ENCODE data around the gene SNAPIN.
A peak's percentile ranks its signal among the peaks of the same experiment; 100 is the strongest.

SNAPIN gene

GRCh38 chr1:153652805-153653500 lies 5.5 kb upstream of the SNAPIN start:
- Histone ChIP-seq H3K4me3 (ENCODE audit: low read length, poor library complexity, severe bottlenecking) (no peak overlapping the region), H3K36me3 (ENCODE audit: insufficient read depth, low read length) (no peaks in the 10 kb centered on the region), H3K9me3 (ENCODE audit: insufficient read depth, low read depth, low read length) (no peaks in the 10 kb centered on the region), H2AFZ (ENCODE audit: low read length) (no peak overlapping the region), H3K27me3 (ENCODE audit: insufficient read depth, low read length, poor library complexity, severe bottlenecking) (no peaks in the 10 kb centered on the region), H3K4me2 (ENCODE audit: low read depth, low read length, poor library complexity, severe bottlenecking) (no peak overlapping the region), H3F3A (ENCODE audit: low read depth) (no peaks in the 10 kb centered on the region), H3K4me1 (ENCODE audit: insufficient read depth, low read length, poor library complexity, severe bottlenecking) (peaks cover 4% of the 10 kb centered on the region), H3K9me2 (replicated peaks; ENCODE audit: low read depth, low read length) (no peaks in the 10 kb centered on the region), H3K9ac (ENCODE audit: low read depth, low read length, poor library complexity, severe bottlenecking) (no peak overlapping the region), H3K79me2 (ENCODE audit: insufficient read depth, low read length) (no peaks in the 10 kb centered on the region), H4K20me1 (ENCODE audit: insufficient read depth, low read length, poor library complexity, severe bottlenecking) (no peaks in the 10 kb centered on the region)
- no peak for TF ChIP-seq CTCF (conservative IDR thresholded peaks at IDR 0.05; ENCODE audit: low read length)
- TF ChIP-seq EZH2phosphoT487 (IDR thresholded peaks at IDR 0.05; ENCODE audit: borderline replicate concordance), result no peak

- no peak overlapping the region for H2AFZ ChIP-seq (ENCODE audit: low read length)
- H3F3A ChIP-seq (ENCODE audit: low read depth), result no peaks in the 10 kb centered on the region
- peaks cover 12% of the 10 kb centered on the region for H3K79me2 ChIP-seq (ENCODE audit: insufficient read depth, low read length)
- H3K9me2 ChIP-seq (replicated peaks; ENCODE audit: low read depth, low read length), result no peaks in the 10 kb centered on the region
- H3K9me3 ChIP-seq (ENCODE audit: insufficient read depth, low read depth, low read length), result no peaks in the 10 kb centered on the region
- no peak overlapping the region for H3K4me2 ChIP-seq (ENCODE audit: low read depth, low read length, poor library complexity, severe bottlenecking)
- H4K20me1 ChIP-seq (ENCODE audit: insufficient read depth, low read length, poor library complexity, severe bottlenecking), result peaks cover 7% of the 10 kb centered on the region
- H3K27me3 ChIP-seq (ENCODE audit: insufficient read depth, low read length, poor library complexity, severe bottlenecking), result no peaks in the 10 kb centered on the region
- no peak overlapping the region for H3K9ac ChIP-seq (ENCODE audit: low read depth, low read length, poor library complexity, severe bottlenecking)
- TF ChIP-seq CTCF (conservative IDR thresholded peaks at IDR 0.05; ENCODE audit: low read length) (no peak), EZH2phosphoT487 (IDR thresholded peaks at IDR 0.05; ENCODE audit: borderline replicate concordance) (no peak)
- no peaks in the 10 kb centered on the region for H3K36me3 ChIP-seq (ENCODE audit: insufficient read depth, low read length)
- H3K4me3 ChIP-seq (ENCODE audit: low read length, poor library complexity, severe bottlenecking), result no peak overlapping the region
- no peaks in the 10 kb centered on the region for H3K4me1 ChIP-seq (ENCODE audit: insufficient read depth, low read length, poor library complexity, severe bottlenecking)
Measured at GRCh38 chr1:153655333-153655732, 3.2 kb upstream of the SNAPIN start.

GRCh38 chr1:153659175-153659534 lies 652 bp downstream of the SNAPIN start:
- Histone ChIP-seq H3K36me3 (ENCODE audit: insufficient read depth, low read length) (peaks cover 33% of the 10 kb centered on the region), H3K4me2 (ENCODE audit: low read depth, low read length, poor library complexity, severe bottlenecking) (peak overlapping the region; percentile 95), H4K20me1 (ENCODE audit: insufficient read depth, low read length, poor library complexity, severe bottlenecking) (peaks cover 36% of the 10 kb centered on the region), H3K4me3 (ENCODE audit: low read length, poor library complexity, severe bottlenecking) (peak overlapping the region; percentile 88), H3K9me3 (ENCODE audit: insufficient read depth, low read depth, low read length) (no peaks in the 10 kb centered on the region), H3K4me1 (ENCODE audit: insufficient read depth, low read length, poor library complexity, severe bottlenecking) (no peaks in the 10 kb centered on the region), H3K27me3 (ENCODE audit: insufficient read depth, low read length, poor library complexity, severe bottlenecking) (no peaks in the 10 kb centered on the region), H3F3A (ENCODE audit: low read depth) (peaks cover 24% of the 10 kb centered on the region), H3K9me2 (replicated peaks; ENCODE audit: low read depth, low read length) (no peaks in the 10 kb centered on the region), H3K79me2 (ENCODE audit: insufficient read depth, low read length) (peaks cover 39% of the 10 kb centered on the region), H3K9ac (ENCODE audit: low read depth, low read length, poor library complexity, severe bottlenecking) (peak overlapping the region; percentile 75), H2AFZ (ENCODE audit: low read length) (peak overlapping the region; percentile 95)
- TF ChIP-seq EZH2phosphoT487 (IDR thresholded peaks at IDR 0.05; ENCODE audit: borderline replicate concordance) (no peak), CTCF (conservative IDR thresholded peaks at IDR 0.05; ENCODE audit: low read length) (no peak)

All from Loucy (cell line).